HG03432 (cell line): ENCODE measurements around the gene CA10.

Experiments used
- ATAC-seq: cut with Tn5 transposase; IDR thresholded peaks from one replicate; pipeline ENCODE4 v1.9.1; 2021; ENCODE audit warnings: mild to moderate bottlenecking, moderate library complexity; ENCODE audit not compliant: unreplicated experiment

CA10 gene

DNA sequence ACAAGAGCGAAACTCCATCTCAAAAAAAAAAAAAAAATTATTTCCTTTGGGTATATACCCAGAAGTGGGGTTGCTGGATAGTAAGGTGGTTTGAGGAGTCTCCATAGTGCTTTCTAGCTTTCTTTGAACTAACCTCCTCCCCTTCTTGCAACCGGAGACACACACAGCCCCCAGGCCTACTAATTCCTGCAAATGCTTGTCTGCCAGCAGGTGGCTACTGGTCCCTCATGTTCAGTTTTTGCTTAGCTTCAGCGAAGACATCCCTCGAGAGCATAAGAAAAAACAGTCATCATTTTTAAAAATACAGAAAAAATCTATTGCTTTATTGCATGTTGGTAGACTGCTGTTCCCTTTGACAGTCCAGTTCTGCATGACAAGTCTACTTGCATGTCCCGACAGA is 459.2 kb downstream of the CA10 start:
- ATAC-seq, result no peak

- ATAC-seq, result no peak
Measured at GRCh38 chr17:51692917-51693316, 465.6 kb downstream of the CA10 start.

GRCh38 chr17:51687887-51688286 is 470.6 kb downstream of the CA10 start:
- no peak for ATAC-seq

DNA sequence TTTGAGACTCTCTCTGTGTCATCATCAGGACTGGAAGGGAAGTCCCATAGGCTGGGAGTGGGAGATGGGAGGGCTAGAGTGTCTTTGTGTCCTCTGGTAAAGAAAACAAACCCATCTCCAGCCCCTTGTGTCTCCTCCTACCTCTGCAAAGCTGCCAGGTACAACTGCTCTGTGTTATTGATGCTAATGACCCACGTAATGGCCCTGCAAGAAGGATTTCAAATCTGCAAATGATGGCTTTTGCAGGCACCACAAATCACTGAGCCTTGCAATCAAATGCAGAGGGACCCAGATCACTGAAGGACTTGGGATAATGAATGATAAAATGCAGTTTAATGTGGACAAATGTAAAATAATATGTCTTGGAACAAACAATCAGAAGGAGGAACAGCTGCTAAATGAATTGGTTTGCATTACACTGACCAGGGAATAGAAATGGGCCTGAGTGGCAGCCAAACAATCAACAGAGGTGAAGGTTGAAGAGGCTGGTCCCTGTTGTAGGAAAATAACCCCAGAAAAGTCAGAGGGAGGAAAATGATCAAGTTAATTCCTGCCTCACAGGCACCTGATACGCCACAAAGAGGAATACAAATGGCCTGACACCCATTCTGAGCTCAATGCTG is 473.1 kb downstream of the CA10 start:
- ATAC-seq, result no peak

GRCh38 chr17:51684214-51684613 is 474.3 kb downstream of the CA10 start:
- ATAC-seq, result no peak

GRCh38 chr17:51683291-51683690 is 475.2 kb downstream of the CA10 start:
- ATAC-seq, result no peak

- ATAC-seq, result no peak
Measured at GRCh38 chr17:51682115-51682514, 476.4 kb downstream of the CA10 start.

DNA sequence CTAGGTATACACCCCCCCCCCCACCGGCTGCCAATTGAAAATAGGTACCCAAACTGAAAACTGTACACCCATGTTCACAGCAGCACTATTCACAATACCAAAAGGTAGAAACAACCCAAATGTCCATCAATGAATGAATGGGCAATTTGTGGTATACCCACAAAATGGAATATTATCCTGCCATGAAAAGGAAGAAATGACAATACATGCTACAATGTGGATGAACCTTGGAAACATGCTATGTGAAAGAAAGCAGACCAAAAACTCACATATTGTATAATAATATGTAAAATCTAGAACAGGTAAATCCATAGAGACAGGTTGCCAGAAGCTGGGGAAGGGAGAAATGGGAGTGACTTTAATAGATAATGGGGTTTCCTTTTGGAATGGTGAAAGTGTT is 480.6 kb downstream of the CA10 start:
- no peak for ATAC-seq

DNA sequence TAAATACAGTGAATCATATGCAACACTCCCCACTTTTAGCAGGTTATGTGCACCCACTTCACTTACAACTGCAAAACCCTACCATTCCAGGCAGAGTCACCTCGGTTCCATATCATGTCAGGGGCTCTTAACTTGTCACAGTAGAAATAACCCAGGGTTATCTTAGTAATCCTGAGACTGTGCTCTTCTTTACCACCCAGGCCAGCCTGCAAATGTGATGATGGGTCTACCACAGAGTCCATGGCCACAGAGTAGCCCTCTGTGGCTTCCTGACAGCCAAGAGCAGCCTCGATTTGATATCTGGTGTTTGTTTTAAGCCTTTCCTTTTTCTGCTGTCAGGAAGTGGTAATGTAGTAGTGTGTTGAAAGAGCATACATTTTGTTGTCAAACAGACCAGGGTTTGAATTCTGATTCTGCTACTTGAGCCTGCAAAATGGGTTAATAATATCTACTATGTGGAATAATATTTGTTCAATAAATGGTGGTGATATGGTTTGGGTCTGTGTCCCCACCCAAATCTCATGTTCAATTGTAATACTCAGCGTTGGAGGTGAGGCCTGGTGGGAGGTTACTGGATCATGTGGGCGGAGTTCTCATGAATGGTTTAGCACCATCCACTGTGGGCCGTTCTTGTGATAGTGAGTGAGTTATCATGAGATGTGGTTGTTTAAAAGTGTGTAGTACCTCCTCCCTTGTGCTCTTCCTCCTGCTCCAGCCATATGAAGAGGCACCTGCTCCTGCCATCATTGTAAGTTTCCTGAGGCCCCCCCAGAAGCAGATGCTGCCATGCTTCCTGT is 481.6 kb downstream of the CA10 start:
- no peak for ATAC-seq

DNA sequence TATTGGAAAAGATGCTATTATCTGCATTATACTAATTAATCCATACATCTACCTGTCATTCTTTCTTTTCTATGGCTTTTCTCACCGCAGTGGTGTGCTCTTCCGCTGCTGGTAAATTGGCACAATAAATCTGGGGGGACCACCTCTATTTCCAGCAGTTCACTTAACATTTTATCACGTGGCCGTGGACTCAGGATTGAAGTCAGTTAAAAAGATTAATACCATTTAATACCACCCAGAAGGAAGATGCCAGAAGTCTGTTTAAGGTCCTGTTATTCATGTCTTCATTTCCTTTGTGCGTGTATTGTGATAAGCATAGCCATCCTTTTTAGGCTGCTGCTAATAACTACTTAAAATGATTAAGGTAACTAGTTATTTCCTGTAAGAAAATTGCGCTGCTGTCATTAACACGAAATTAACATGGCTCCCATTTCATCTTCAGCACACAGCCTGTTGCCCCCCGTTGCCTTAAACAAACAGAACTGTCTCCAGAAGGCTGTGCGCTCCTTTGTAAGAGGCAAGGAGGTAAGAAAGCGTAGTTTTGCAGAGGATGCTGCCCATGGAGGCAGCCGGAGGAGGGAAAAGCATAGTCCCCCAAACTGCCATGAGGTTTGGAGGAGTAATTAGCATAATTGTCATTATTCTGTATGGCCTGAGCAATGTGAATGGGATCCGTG is 483.8 kb downstream of the CA10 start:
- ATAC-seq, result no peak

DNA sequence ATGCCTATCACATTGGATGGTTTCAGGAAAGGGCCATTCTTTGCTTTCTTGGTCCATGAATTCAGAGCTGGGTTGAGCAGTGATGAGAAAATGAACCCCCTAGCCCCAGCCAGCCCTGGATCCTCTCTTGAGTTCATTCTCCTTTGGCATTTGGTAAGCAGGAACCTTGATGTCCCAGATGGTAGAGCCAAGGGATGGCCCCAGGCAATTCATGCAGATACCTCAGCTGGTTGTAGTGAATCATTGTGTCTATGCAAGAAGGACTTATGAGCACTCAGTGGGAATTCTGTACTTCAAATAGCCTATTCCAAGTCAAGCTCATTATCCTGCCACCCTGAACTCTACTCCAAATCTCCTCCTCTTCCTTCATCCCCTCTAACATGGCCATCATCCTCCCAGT is 485.4 kb downstream of the CA10 start:
- ATAC-seq, result no peak

DNA sequence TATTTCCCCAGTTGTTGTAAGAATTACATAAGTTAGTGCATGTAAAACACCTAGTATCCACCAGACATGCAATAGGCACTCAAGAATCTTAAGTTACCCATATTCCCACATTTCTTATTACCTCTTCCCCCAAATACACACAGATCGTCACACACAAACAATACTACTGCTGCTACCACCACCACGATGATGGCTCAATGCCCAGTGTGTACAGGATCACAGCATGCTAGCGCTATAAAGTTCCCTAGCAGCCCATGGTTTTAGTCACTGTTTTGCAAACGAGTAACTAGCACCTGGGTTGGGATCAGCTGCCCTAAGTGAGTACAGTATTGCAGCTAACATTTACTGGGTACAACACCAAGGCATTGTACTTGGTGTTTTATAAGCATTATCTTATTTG is 486.4 kb downstream of the CA10 start:
- ATAC-seq, result no peak

DNA sequence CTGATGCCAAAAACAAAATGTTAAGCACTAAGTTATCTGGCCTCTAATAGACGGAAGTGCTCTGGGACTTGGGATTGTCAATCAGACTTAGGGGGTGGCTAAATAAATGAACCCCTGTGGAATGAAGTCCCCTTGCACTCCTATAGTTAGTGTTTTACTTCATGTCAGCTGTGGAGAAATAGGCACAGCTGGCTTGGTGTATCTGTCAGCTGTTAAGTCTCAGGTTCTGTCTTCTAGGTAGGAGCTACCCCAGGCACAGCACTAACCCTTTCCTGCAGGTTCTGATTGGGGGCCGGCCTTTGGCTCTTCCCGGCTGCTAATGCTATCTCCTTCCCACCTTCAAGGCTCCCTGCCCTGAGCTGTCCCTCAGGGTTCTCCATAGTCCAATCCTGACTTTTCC is 487.6 kb downstream of the CA10 start:
- no peak for ATAC-seq

GRCh38 chr17:51668963-51669246 is 489.6 kb downstream of the CA10 start:
- no peak for ATAC-seq

GRCh38 chr17:51668155-51668962 is 490.2 kb downstream of the CA10 start:
- no peak for ATAC-seq

DNA sequence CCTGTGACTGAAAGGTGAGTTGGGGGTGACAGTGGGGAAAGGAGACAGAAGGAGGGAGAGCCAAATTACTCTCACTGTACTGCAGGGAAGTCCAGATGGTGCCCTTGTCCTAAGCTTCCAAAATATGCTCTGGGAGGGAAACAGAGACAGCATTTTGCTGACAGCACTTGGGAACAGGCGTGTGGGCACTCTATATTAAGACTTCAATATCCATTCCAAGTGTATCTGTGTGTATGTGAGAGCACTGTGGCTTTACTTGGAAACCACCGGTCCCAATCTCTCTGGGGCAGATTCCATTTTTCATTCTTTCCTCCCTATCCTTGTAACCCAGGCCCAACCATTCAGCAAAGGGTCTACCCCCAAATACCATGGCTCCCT is 490.8 kb downstream of the CA10 start:
- no peak for ATAC-seq

- ATAC-seq, result no peak
Measured at GRCh38 chr17:51666971-51667705, 491.4 kb downstream of the CA10 start.

DNA sequence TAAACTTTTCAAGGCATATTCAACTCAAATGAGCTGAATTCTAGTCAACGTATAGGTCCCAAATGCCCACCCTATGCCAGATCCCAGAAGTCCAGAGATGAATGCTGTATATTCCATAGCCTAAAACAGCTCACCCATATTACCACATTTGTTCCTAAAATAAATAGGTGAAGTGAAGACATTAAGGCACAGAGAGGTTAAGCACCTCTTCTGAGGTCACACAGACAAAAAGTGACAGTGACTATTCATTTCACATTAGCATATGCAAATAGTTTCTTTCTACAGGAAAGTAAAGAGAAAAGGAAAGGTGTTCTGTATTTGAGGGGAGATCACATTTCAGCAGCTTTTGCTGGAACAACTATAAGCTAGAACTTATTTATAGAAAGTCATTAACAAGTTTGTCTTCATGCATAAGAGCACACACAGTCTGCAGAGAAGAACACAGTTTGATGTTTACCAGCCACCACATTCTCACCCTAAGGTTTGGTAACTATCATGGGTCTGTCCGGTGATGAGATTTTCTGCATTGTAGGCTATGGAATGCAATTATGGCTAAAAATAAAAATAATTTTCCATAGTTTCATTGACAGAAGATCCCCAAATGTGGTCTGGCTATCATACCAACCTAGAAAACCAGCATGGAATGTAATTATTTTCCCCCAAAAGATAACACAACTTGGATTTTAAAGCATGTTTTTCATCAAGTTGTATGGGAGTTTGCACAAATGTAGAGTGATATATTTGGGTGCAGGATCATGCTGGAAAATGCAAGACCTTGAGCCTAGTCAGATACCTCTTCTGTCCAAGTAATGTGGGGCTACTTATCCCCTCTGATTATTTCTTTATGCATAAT is 496.1 kb downstream of the CA10 start:
- no peak for ATAC-seq

DNA sequence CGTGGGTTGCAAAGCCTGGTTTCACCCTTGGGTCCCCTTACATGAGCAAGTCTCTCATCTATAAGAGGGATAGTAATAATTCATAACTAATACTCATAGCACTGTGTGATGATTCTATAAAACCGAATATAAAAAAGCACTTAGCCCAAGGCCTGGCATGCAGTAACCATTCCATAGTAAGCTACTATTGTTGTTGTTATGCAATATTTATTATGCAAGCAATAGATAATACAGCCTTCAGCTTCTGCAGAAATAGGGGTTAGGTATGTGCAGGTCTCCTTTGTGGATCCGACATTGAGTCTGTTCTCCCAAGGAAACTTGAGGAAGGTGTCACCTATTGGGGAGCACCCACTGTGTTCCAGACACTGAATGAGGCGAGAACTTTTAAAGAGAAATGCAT is 497.1 kb downstream of the CA10 start:
- no peak for ATAC-seq

DNA sequence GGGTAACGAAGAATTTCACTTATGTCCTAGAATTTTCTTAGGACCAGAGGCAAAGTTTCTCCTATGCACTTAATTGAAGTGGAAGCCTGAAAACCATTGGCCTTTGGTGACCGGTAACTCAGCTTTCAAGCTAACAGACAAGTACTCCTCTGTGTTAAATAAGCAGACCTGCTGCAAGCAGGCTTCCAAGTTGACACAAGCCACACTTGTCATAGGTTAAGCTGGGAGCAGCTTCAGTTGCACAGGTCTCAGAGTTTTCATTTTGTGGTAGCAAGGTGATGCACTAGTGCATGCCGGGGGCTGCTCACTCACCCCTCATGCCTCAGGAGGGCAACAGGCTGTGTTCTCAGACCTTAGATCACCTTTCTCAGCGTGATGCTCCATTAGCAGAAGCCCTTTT is 498.2 kb downstream of the CA10 start:
- ATAC-seq, result no peak
